GM18867 (cell line): ENCODE data around the gene C9orf78.

Experiments used
- ATAC-seq: cut with Tn5 transposase; IDR thresholded peaks from one replicate; pipeline ENCODE4 v1.9.1; 2021; ENCODE audit warnings: mild to moderate bottlenecking, moderate library complexity; ENCODE audit not compliant: unreplicated experiment

Gene C9orf78, protein sequence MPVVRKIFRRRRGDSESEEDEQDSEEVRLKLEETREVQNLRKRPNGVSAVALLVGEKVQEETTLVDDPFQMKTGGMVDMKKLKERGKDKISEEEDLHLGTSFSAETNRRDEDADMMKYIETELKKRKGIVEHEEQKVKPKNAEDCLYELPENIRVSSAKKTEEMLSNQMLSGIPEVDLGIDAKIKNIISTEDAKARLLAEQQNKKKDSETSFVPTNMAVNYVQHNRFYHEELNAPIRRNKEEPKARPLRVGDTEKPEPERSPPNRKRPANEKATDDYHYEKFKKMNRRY

GRCh38 chr9:129835128-129835859 lies at the start of gene C9orf78, which contains the start of gene USP20:
C9orf78 (minus strand) TSS chr9:129835275; CDS start chr9:129835221, 54 bp downstream.
USP20 (plus strand) TSS chr9:129835458; CDS start chr9:129852556, 17,098 bp downstream.
- peak; percentile 92 for ATAC-seq

GRCh38 chr9:129884220-129885017 lies 49.3 kb upstream of the C9orf78 start:
- peak; percentile 41 for ATAC-seq

DNA sequence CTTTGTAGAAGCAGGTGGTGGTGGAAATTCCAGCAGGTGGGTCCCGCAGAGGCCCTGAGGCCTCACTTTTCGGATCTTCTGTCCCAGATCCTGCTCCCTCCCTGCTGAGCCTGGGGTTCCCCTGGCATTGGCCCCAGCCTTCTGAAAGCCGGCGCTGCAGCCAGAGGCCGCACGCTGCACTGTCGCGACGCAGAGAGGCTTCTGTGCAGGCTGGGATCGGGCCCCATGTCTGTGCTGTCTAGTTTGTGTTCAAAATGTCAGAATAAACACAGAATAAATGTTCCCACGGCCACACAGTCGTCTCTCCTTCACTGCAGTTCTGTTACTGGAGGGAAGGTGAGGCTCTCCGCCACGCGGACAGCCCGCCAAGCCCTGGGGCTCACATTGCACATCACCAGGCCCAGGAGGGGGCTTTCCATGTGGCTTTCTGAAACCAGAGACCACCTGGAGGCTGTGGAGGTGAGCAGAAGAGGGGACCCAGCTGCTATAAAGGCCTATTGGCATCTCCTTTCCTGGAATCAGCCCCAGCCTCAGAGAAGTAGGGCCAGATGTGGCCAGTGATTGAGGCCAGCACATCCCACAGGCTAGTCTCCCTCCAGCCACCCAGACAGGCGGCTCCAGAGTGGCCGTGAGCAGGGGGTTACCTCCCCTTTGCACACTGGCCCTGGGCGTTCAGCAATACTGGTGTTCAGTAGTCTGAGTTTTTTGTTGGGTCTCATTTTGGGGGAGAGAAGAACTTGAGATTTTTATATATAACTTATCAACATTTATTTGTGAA lies 46.7 kb upstream of the C9orf78 start:
- ATAC-seq, result no peak

GRCh38 chr9:129880654-129881546 lies 45.8 kb upstream of the C9orf78 start:
- no peak for ATAC-seq

- no peak for ATAC-seq
Observed at GRCh38 chr9:129879991-129880653, 45.0 kb upstream of the C9orf78 start.

DNA sequence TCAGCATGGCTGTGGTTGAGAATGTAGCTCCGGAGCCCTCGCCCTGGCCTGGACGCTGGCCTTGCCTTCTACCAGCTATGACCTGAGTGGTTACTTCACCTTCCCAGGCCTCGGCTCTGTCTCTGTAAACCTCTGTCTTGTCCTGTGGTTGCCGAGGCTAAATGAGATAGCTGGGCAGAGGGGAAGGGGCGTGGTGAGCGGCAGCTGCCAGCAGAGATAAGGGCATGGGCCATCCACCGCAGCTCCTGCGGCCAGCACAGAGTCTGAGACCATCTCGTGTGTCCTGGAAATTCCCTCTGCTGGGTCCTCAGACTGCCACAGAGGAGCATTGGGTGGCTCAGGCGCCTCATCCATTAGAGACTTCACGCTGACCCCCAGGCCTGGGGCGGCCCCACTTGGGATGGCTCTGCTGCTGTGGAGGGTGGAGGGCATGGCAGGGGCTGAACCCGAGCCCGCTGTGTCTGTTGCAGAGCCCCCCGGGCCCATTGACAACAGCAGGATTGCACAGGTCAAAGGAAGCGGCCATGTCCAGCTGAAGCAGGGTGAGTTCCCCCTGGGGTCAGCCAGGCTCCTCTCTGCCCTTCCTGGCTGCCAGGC lies 44.1 kb upstream of the C9orf78 start:
- no peak for ATAC-seq

DNA sequence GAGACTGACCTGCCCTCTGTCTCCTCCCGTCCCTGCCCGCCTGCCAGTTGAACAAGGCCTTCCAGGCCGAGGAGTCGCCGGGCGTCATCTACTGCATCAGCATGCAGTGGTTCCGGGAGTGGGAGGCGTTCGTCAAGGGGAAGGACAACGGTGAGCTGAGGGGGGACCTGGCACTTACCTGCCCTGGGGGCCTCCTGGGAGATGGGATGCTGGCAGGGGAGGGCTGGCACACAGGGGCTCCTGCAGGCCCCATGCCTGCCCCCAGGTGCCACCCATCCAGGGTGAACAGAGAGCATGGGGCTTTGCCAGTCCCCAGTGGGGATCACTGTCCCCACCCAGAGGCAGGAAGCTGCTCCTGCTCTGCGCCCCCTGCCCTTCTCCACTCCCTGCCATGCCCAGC lies 43.2 kb upstream of the C9orf78 start:
- no peak for ATAC-seq

DNA sequence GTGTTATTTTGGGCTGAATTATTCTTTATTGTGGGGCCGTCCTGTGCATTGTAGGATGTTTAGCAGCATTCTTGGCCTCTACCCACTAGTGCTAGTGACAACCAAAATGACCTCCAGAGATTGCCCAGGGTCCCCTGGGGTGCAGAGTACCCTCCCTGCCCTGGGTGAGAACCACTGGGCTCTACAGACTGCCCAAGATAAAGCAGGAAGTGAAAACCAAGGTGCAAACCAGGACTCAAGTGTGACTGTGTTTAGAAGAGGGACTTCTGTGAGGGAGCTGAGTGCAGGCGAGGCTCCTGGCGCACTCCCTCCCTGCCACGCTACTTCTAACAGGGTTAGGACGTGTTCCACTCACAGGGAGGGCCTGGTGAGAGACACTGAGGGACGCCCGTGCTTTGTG lies 41.7 kb upstream of the C9orf78 start:
- ATAC-seq, result no peak

DNA sequence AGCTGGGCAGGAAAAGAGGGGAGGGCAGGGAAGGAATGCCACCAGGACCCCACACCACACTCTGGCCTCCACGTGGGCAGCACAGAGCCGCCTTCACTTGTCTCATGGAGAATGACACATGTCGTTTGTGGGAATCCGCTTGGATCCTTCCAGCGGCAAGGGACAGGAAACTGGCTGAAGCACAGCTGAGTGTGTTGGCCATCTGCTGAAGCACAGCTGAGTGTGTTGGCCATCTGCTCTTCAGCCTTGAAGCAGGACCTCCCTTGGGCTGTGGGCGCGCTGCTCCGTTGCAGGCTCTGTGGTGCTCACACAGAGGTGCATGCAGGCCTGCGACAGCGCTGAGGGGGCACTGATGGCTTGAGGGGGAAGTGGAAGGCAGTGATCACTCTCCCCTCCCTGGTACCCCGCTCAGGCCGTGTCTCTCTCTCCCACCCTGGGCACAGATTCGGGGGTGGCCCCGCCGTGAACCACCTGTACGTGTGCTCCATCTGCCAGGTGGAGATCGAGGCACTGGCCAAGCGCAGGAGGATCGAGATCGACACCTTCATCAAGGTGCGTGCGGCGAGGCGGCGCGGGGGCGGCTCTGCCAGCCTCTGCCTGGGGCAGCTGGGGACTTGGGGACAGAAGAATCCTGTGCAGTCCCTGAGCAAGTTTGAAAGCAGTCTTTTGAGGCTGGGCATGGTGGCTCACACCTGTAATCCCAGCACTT lies 40.8 kb upstream of the C9orf78 start:
- ATAC-seq, result no peak

- no peak for ATAC-seq
Observed at GRCh38 chr9:129875181-129875611, 40.1 kb upstream of the C9orf78 start.

- no peak for ATAC-seq
Observed at GRCh38 chr9:129874261-129875101, 39.4 kb upstream of the C9orf78 start.

GRCh38 chr9:129873563-129874190 lies 38.6 kb upstream of the C9orf78 start:
- ATAC-seq, result no peak

- no peak for ATAC-seq
Observed at GRCh38 chr9:129871046-129871445, 36.0 kb upstream of the C9orf78 start.

DNA sequence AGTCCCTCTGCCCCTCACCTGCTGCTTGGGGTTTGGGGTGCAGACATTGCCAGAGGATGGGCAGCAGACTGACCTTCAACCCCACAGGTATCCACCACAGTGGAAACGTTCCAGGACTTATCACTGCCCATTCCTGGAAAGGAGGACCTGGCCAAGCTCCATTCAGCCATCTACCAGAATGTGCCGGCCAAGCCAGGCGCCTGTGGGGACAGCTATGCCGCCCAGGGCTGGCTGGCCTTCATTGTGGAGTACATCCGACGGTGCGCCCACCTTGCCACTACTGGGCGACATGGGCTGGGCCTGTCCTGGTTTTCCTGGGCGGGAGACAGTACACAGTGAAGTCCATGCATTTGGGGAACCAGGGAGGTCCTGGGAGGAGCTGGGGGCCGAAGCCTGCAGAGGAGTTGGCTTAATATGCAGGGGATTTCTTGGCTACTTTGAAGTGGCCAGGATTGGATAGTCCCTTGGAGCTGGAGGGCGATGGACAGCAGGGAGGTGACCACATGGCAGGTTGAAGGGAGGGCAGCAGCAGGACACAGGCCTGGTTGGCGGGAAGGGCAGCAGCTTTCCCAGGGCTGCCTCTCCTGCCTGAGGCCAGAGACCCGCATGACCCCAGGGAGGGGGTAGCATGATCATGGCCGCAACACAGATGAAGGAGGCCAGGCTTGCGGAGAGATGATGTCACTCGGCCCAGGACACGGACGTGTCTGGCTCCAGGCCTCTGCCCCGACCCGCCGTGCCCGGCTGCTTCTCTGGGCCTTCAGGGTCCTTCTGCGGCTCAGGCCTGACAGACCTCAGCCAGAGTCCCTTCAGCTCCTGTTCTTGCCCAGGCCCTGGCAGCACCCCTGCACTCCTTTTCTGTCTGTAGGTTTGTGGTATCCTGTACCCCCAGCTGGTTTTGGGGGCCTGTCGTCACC lies 34.8 kb upstream of the C9orf78 start:
- ATAC-seq, result no peak

DNA sequence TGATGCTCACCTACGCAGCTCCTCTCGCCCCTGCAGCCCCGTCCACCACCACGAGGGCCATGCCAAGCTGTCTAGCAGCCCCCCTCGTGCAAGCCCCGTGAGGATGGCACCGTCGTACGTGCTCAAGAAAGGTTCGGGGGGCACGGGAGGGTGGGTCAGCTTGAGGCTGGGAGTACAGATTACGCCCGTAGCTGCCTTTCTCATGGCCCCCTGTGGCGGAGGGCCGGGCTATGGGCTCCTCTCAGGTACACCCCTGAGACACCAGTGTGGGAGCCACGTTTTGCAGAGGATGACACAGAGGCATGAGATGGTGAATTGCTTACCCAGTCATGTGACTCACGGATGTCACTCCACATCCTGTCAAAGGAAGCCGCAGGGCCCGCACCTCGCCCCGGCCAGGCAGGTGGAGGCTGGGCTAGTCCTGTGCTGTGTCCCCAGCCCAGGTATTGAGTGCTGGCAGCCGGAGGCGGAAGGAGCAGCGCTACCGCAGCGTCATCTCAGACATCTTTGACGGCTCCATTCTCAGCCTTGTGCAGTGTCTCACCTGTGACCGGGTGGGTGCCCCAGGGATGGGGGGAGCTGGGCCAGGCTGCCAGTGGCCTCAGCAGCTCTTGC lies 33.9 kb upstream of the C9orf78 start:
- no peak for ATAC-seq
